ENCODE data around the gene LAMC1. TPM values are rescaled to one million over a fixed set of nuclear protein-coding genes. Genes with fewer than 3 reads are reported as not detected.

LAMC1 gene
- total RNA-seq, 2 experiments from 2014 or later = not detected

GRCh38 chr1:183116416-183116815, 93.2 kb downstream of the LAMC1 start:
- intact Hi-C loops (cut with DNase I, micrococcal nuclease) = no loop called here
- ATAC-seq (ENCODE audit: poor library complexity) = no peak
- CTCF ChIA-PET = no interaction called here
- Histone ChIP-seq H3K9me3 (ENCODE audit: control insufficient read depth in 1 of 2, insufficient read depth in 1 of 2, low read length in 2 of 2) (no peaks in the 10 kb centered on the region), H3K27ac (ENCODE audit: low read depth in 1 of 2, low read length in 2 of 2) (no peak overlapping the region), H3K27me3 (ENCODE audit: control insufficient read depth in 1 of 2, insufficient read depth in 2 of 2, low read length in 2 of 2) (no peaks in the 10 kb centered on the region), H3K4me3 (ENCODE audit: low read length) (no peak overlapping the region), H3K4me1 (ENCODE audit: insufficient read depth, low read length) (no peaks in the 10 kb centered on the region), H3K36me3 (ENCODE audit: insufficient read depth, low read length) (no peaks in the 10 kb centered on the region)
- Mint-ChIP-seq H3K27me3 (peaks cover 5% of the 10 kb centered on the region), H3K4me3 (no peak overlapping the region), H3K9me3 (no peaks in the 10 kb centered on the region), H3K4me1 (ENCODE audit: low read depth) (no peaks in the 10 kb centered on the region), H3K27ac (no peak overlapping the region), H3K36me3 (ENCODE audit: low read depth) (no peaks in the 10 kb centered on the region)
- DNase-seq = no peak
- POLR2A ChIA-PET = no interaction called here
- TF ChIP-seq CTCF (IDR thresholded peaks at IDR 0.05) = no peak

- intact Hi-C loops (cut with DNase I, micrococcal nuclease) = no loop called here
- no peak for ATAC-seq (ENCODE audit: poor library complexity)
- POLR2A ChIA-PET = no interaction called here
- Histone ChIP-seq H3K4me3 (ENCODE audit: low read length) (no peak overlapping the region), H3K27me3 (ENCODE audit: control insufficient read depth in 1 of 2, insufficient read depth in 2 of 2, low read length in 2 of 2) (no peaks in the 10 kb centered on the region), H3K27ac (ENCODE audit: low read depth in 1 of 2, low read length in 2 of 2) (no peak overlapping the region), H3K36me3 (ENCODE audit: insufficient read depth, low read length) (no peaks in the 10 kb centered on the region), H3K4me1 (ENCODE audit: insufficient read depth, low read length) (no peaks in the 10 kb centered on the region), H3K9me3 (ENCODE audit: control insufficient read depth in 1 of 2, insufficient read depth in 1 of 2, low read length in 2 of 2) (no peaks in the 10 kb centered on the region)
- DNase-seq = no peak
- Mint-ChIP-seq H3K4me3 (no peak overlapping the region), H3K4me1 (ENCODE audit: low read depth) (no peaks in the 10 kb centered on the region), H3K27ac (no peak overlapping the region), H3K27me3 (peaks cover 5% of the 10 kb centered on the region), H3K36me3 (ENCODE audit: low read depth) (no peaks in the 10 kb centered on the region), H3K9me3 (no peaks in the 10 kb centered on the region)
- TF ChIP-seq CTCF (IDR thresholded peaks at IDR 0.05) = no peak
- CTCF ChIA-PET = no interaction called here
These were observed 98.4 kb downstream of the LAMC1 start for GRCh38 chr1:183121609-183122008.

- Mint-ChIP-seq H3K27me3 (peaks cover 5% of the 10 kb centered on the region), H3K4me3 (no peak overlapping the region), H3K36me3 (ENCODE audit: low read depth) (no peaks in the 10 kb centered on the region), H3K9me3 (no peaks in the 10 kb centered on the region), H3K4me1 (ENCODE audit: low read depth) (no peaks in the 10 kb centered on the region), H3K27ac (no peak overlapping the region)
- Histone ChIP-seq H3K27me3 (ENCODE audit: control insufficient read depth in 1 of 2, insufficient read depth in 2 of 2, low read length in 2 of 2) (no peaks in the 10 kb centered on the region), H3K27ac (ENCODE audit: low read depth in 1 of 2, low read length in 2 of 2) (no peak overlapping the region), H3K36me3 (ENCODE audit: insufficient read depth, low read length) (no peaks in the 10 kb centered on the region), H3K4me1 (ENCODE audit: insufficient read depth, low read length) (no peaks in the 10 kb centered on the region), H3K9me3 (ENCODE audit: control insufficient read depth in 1 of 2, insufficient read depth in 1 of 2, low read length in 2 of 2) (no peaks in the 10 kb centered on the region), H3K4me3 (ENCODE audit: low read length) (no peak overlapping the region)
- intact Hi-C loops (cut with DNase I, micrococcal nuclease) = no loop called here
- DNase-seq (no peak), ATAC-seq (ENCODE audit: poor library complexity) (no peak)
- ChIA-PET POLR2A (no interaction called here), CTCF (no interaction called here)
- no peak for TF ChIP-seq CTCF (IDR thresholded peaks at IDR 0.05)
These were observed 101.0 kb downstream of the LAMC1 start for GRCh38 chr1:183124259-183124658.

Data from CD4-positive, alpha-beta T cell (primary cell).